ENCODE measurements around the gene AATF.

The AATF gene

DNA sequence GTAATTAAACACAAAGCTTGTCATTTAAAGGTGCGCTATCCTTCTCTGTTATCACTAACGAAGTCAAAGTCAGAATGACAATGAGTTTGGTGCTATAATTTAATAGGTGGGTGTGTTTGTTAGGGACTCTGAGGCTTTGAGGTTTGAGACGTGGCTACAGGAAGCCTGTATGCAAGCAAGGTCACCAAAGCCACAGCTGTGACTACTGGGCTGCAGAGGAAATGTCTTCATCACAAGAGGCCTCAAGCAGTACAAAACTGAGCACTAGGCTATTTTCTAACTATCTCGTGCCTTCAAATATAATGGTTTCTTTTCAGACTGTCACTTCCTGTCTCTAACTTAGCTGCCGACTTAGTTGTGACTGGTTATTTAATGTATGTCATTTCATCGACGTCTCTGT is 141.2 kb downstream of the AATF start:
- Histone ChIP-seq H2AFZ (ENCODE audit: insufficient read depth, low read length, poor library complexity) (no peak overlapping the region), H3K9me3 (ENCODE audit: insufficient read depth, low read depth, low read length) (no peaks in the 10 kb centered on the region), H3K4me2 (ENCODE audit: low read length) (no peak overlapping the region), H4K91ac (ENCODE audit: low read depth, low read length) (no peak overlapping the region), H3K18ac (ENCODE audit: low read length) (no peak overlapping the region), H4K12ac (ENCODE audit: low read depth, low read length) (no peak overlapping the region), H3K27ac (ENCODE audit: low read depth, low read length) (no peak overlapping the region), H3K14ac (ENCODE audit: low read length) (no peak overlapping the region), H3K79me1 (ENCODE audit: low read length) (peaks cover 1% of the 10 kb centered on the region), H3K36me3 (ENCODE audit: control insufficient read depth in 1 of 2, insufficient read depth in 2 of 2, low read length in 2 of 2) (peaks cover 23 to 38% of the 10 kb centered on the region in 2 experiments), H3K4me3 (ENCODE audit: low read depth, low read length) (no peak overlapping the region), H2BK120ac (ENCODE audit: insufficient read depth, low read length, poor library complexity) (no peak overlapping the region), H3K4ac (ENCODE audit: low read depth, low read length) (no peak overlapping the region), H3K23ac (ENCODE audit: low read length) (no peak overlapping the region), H3K4me1 (ENCODE audit: control insufficient read depth in 1 of 2, insufficient read depth in 2 of 2, low read length in 2 of 2) (peaks cover 0 to 3% of the 10 kb centered on the region in 2 experiments), H3K9ac (ENCODE audit: low read length) (no peak overlapping the region), H3K27me3 (ENCODE audit: insufficient read depth, low read length) (no peaks in the 10 kb centered on the region), H2AK5ac (ENCODE audit: low read length) (no peak overlapping the region), H4K8ac (ENCODE audit: low read depth, low read length) (no peak overlapping the region), H2BK5ac (ENCODE audit: low read depth, low read length, poor library complexity) (no peak overlapping the region), H2BK12ac (ENCODE audit: low read length) (no peak overlapping the region), H3K79me2 (ENCODE audit: control insufficient read depth, insufficient read depth, low read length, poor library complexity) (no peaks in the 10 kb centered on the region)
- WGBS (ENCODE audit: extremely low coverage, insufficient coverage, insufficient read length) = no CpG with 5 or more reads among the region's 7 CpGs
- DNase-seq = no peak

DNA sequence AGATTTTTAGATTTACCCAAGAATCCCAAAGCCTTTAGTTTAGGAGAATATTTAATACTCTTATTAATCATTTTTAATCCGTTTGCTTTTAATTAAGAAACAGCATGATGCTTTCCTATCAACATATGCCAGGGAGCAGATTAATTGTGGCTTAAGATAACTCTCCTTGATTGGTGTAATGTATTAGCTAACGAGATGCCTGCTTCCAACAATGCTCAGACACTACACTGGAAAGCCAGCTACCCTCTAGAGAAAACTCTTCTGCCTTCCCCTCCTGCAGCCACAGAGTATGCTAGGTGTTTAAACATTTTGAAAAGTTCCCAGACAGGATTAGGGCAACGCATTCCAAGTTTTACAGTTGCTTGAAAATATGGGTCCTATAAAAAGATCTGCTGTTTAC is 142.2 kb downstream of the AATF start:
- Histone ChIP-seq H2BK120ac (ENCODE audit: insufficient read depth, low read length, poor library complexity) (no peak overlapping the region), H3K4ac (ENCODE audit: low read depth, low read length) (no peak overlapping the region), H4K12ac (ENCODE audit: low read depth, low read length) (no peak overlapping the region), H3K79me1 (ENCODE audit: low read length) (peaks cover 1% of the 10 kb centered on the region), H3K4me3 (ENCODE audit: low read depth, low read length) (no peak overlapping the region), H3K9me3 (ENCODE audit: insufficient read depth, low read depth, low read length) (no peaks in the 10 kb centered on the region), H3K27me3 (ENCODE audit: insufficient read depth, low read length) (no peaks in the 10 kb centered on the region), H3K14ac (ENCODE audit: low read length) (no peak overlapping the region), H3K36me3 (ENCODE audit: control insufficient read depth in 1 of 2, insufficient read depth in 2 of 2, low read length in 2 of 2) (peaks cover 23 to 40% of the 10 kb centered on the region in 2 experiments), H4K8ac (ENCODE audit: low read depth, low read length) (no peak overlapping the region), H2BK12ac (ENCODE audit: low read length) (no peak overlapping the region), H3K18ac (ENCODE audit: low read length) (no peak overlapping the region), H3K4me1 (ENCODE audit: control insufficient read depth in 1 of 2, insufficient read depth in 2 of 2, low read length in 2 of 2) (peaks cover 0 to 3% of the 10 kb centered on the region in 2 experiments), H3K79me2 (ENCODE audit: control insufficient read depth, insufficient read depth, low read length, poor library complexity) (no peaks in the 10 kb centered on the region), H4K91ac (ENCODE audit: low read depth, low read length) (no peak overlapping the region), H2BK5ac (ENCODE audit: low read depth, low read length, poor library complexity) (no peak overlapping the region), H3K23ac (ENCODE audit: low read length) (no peak overlapping the region), H3K4me2 (ENCODE audit: low read length) (no peak overlapping the region), H3K9ac (ENCODE audit: low read length) (no peak overlapping the region), H2AK5ac (ENCODE audit: low read length) (no peak overlapping the region), H3K27ac (ENCODE audit: low read depth, low read length) (no peak overlapping the region), H2AFZ (ENCODE audit: insufficient read depth, low read length, poor library complexity) (no peak overlapping the region)
- DNase-seq = peak in 1 of 2 donors; percentile 67
- no CpG with 5 or more reads among the region's 3 CpGs for WGBS (ENCODE audit: extremely low coverage, insufficient coverage, insufficient read length)

DNA sequence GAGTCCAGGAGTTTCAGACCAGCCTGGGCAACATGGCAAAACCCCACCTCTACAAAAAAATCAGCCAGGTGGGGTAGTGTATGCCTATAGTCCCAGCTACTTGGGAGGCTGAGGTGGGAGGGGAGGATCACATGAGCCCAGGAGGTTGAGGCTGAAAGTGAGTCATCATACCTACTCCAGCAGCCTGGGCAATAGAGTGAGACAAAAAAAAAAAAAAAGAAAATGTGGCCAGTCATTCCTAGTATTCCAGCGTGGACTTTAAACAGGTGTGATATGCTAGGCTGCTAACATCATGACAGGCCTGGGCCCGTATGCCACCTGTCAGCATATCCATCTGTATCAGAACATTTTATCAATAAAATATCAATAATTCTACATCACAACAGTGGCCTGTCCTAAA is 143.3 kb downstream of the AATF start:
- no peak overlapping the region for H2BK120ac ChIP-seq (ENCODE audit: insufficient read depth, low read length, poor library complexity)

DNA sequence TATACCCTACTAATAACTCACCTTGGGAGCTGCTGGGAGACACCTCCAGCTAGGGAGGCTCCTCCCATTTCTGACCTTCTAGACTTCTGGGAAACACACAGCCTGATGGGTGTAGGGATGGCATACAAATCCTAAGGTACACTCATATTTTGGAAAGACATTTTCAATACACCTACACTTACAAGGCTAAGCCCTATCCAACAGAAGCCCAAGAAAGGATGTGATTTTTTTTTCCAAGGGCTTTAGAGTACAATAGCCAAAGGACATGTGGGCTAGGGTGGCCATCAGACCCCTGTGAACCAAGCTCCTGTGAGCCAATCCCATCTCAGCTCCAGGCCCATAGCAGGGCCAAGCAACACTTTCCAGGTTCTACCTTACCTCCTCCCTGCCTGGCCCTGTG is 143.9 kb downstream of the AATF start:
- H3K4ac ChIP-seq (ENCODE audit: low read depth, low read length) = no peak overlapping the region
- no peak overlapping the region for H2BK120ac ChIP-seq (ENCODE audit: insufficient read depth, low read length, poor library complexity)
- no peaks in the 10 kb centered on the region for H3K79me2 ChIP-seq (ENCODE audit: control insufficient read depth, insufficient read depth, low read length, poor library complexity)
- H3K27me3 ChIP-seq (ENCODE audit: insufficient read depth, low read length) = no peaks in the 10 kb centered on the region
- H2AK5ac ChIP-seq (ENCODE audit: low read length) = no peak overlapping the region
- H4K8ac ChIP-seq (ENCODE audit: low read depth, low read length) = no peak overlapping the region
- peaks cover 0 to 3% of the 10 kb centered on the region in 2 experiments for H3K4me1 ChIP-seq (ENCODE audit: control insufficient read depth in 1 of 2, insufficient read depth in 2 of 2, low read length in 2 of 2)
- H2BK12ac ChIP-seq (ENCODE audit: low read length) = no peak overlapping the region
- H3K14ac ChIP-seq (ENCODE audit: low read length) = no peak overlapping the region
- no peak overlapping the region for H3K23ac ChIP-seq (ENCODE audit: low read length)
- peaks cover 27 to 43% of the 10 kb centered on the region in 2 experiments for H3K36me3 ChIP-seq (ENCODE audit: control insufficient read depth in 1 of 2, insufficient read depth in 2 of 2, low read length in 2 of 2)
- H4K12ac ChIP-seq (ENCODE audit: low read depth, low read length) = no peak overlapping the region
- H3K79me1 ChIP-seq (ENCODE audit: low read length) = peaks cover 1% of the 10 kb centered on the region
- H3K4me3 ChIP-seq (ENCODE audit: low read depth, low read length) = no peak overlapping the region
- no peak for DNase-seq
- H3K18ac ChIP-seq (ENCODE audit: low read length) = no peak overlapping the region
- no peak overlapping the region for H4K91ac ChIP-seq (ENCODE audit: low read depth, low read length)
- H2BK5ac ChIP-seq (ENCODE audit: low read depth, low read length, poor library complexity) = no peak overlapping the region
- no peak overlapping the region for H3K9ac ChIP-seq (ENCODE audit: low read length)
- H3K4me2 ChIP-seq (ENCODE audit: low read length) = no peak overlapping the region
- H3K27ac ChIP-seq (ENCODE audit: low read depth, low read length) = no peak overlapping the region
- no peak overlapping the region for H2AFZ ChIP-seq (ENCODE audit: insufficient read depth, low read length, poor library complexity)
- no peaks in the 10 kb centered on the region for H3K9me3 ChIP-seq (ENCODE audit: insufficient read depth, low read depth, low read length)

More for the DNA sequence above, 143.3 kb downstream of the AATF start:
- no CpG with 5 or more reads among the region's 2 CpGs for WGBS (ENCODE audit: extremely low coverage, insufficient coverage, insufficient read length)
- no peak overlapping the region for H2AFZ ChIP-seq (ENCODE audit: insufficient read depth, low read length, poor library complexity)
- H3K9ac ChIP-seq (ENCODE audit: low read length) = no peak overlapping the region
- H4K8ac ChIP-seq (ENCODE audit: low read depth, low read length) = no peak overlapping the region
- no peaks in the 10 kb centered on the region for H3K9me3 ChIP-seq (ENCODE audit: insufficient read depth, low read depth, low read length)
- peaks cover 0 to 3% of the 10 kb centered on the region in 2 experiments for H3K4me1 ChIP-seq (ENCODE audit: control insufficient read depth in 1 of 2, insufficient read depth in 2 of 2, low read length in 2 of 2)
- no peak overlapping the region for H2BK12ac ChIP-seq (ENCODE audit: low read length)
- no peak overlapping the region for H3K4me2 ChIP-seq (ENCODE audit: low read length)
- peaks cover 24 to 41% of the 10 kb centered on the region in 2 experiments for H3K36me3 ChIP-seq (ENCODE audit: control insufficient read depth in 1 of 2, insufficient read depth in 2 of 2, low read length in 2 of 2)
- no peak overlapping the region for H3K4ac ChIP-seq (ENCODE audit: low read depth, low read length)
- no peaks in the 10 kb centered on the region for H3K79me2 ChIP-seq (ENCODE audit: control insufficient read depth, insufficient read depth, low read length, poor library complexity)
- DNase-seq = peak; percentile 2 to 67
- no peak overlapping the region for H4K91ac ChIP-seq (ENCODE audit: low read depth, low read length)
- H2BK5ac ChIP-seq (ENCODE audit: low read depth, low read length, poor library complexity) = no peak overlapping the region
- no peak overlapping the region for H3K4me3 ChIP-seq (ENCODE audit: low read depth, low read length)
- no peak overlapping the region for H4K12ac ChIP-seq (ENCODE audit: low read depth, low read length)
- no peak overlapping the region for H3K14ac ChIP-seq (ENCODE audit: low read length)
- peaks cover 1% of the 10 kb centered on the region for H3K79me1 ChIP-seq (ENCODE audit: low read length)
- H3K27me3 ChIP-seq (ENCODE audit: insufficient read depth, low read length) = no peaks in the 10 kb centered on the region
- H3K18ac ChIP-seq (ENCODE audit: low read length) = no peak overlapping the region
- H3K23ac ChIP-seq (ENCODE audit: low read length) = no peak overlapping the region
- no peak overlapping the region for H3K27ac ChIP-seq (ENCODE audit: low read depth, low read length)
- H2AK5ac ChIP-seq (ENCODE audit: low read length) = no peak overlapping the region

Data from trophoblast cell (in vitro differentiated cells and primary cell).